H1 (cell line): ENCODE measurements around the gene GMPR2. TPM values are rescaled to one million over a fixed set of nuclear protein-coding genes. Genes with fewer than 3 reads are reported as not detected.

Experiments used
- CTCF ChIA-PET: fragments of 300-600 bp; sonication (Branson Sonifier 250); formaldehyde crosslinking; loops from one replicate; lab custom pipeline; 2021; ENCODE audit not compliant: partially characterized antibody; lab: Charles Lee
- POLR2A ChIA-PET: fragments of 300-600 bp; sonication (Branson Sonifier 250); formaldehyde crosslinking; loops from one replicate; lab custom pipeline; 2021; ENCODE audit warnings: inconsistent platforms; ENCODE audit not compliant: partially characterized antibody; lab: Charles Lee
- DNase-seq, 2 experiments: peaks; one replicate each; pipeline versions ENCODE4 v3.0.0 to v3.0.0-alpha.2; 2010 to 2022; ENCODE audit warnings: low spot score in 2 of 2, low read depth in 1 of 2, mixed read lengths in 1 of 2
- FAIRE-seq: peaks from 2 replicates; lab custom pipeline; 2011; peaks lifted over from hg19 to GRCh38; lab: Jason Lieb, UNC
- H2AFZ ChIP-seq: 2 replicates; pipeline ENCODE4 v1.8.1; 2012; ENCODE audit warnings: low read length, inconsistent platforms
- H2AK5ac ChIP-seq: 2 replicates; pipeline ENCODE4 v1.6.1; 2013; ENCODE audit warnings: low read depth, low read length
- H2BK120ac ChIP-seq: replicated peaks from 2 replicates; pipeline ENCODE3; 2013; ENCODE audit warnings: low read depth, low read length, inconsistent platforms
- H2BK12ac ChIP-seq: 2 replicates; pipeline ENCODE4 v1.6.1; 2013; ENCODE audit warnings: low read depth, low read length
- H2BK15ac ChIP-seq: 2 replicates; pipeline ENCODE4 v1.6.1; 2013; ENCODE audit warnings: low read length
- H2BK20ac ChIP-seq: 2 replicates; pipeline ENCODE4 v1.6.1; 2013; ENCODE audit warnings: low read length
- H2BK5ac ChIP-seq: 2 replicates; pipeline ENCODE4 v1.6.1; 2013; ENCODE audit warnings: low read depth, low read length
- H3K14ac ChIP-seq: 2 replicates; pipeline ENCODE4 v1.6.1; 2013; ENCODE audit warnings: inconsistent platforms; ENCODE audit not compliant: insufficient read length
- H3K18ac ChIP-seq: 2 replicates; pipeline ENCODE4 v1.6.1; 2013; ENCODE audit warnings: low read length; ENCODE audit errors: extremely low read depth
- H3K23ac ChIP-seq: 2 replicates; pipeline ENCODE4 v1.6.1; 2013; ENCODE audit warnings: inconsistent platforms; ENCODE audit not compliant: insufficient read length
- H3K23me2 ChIP-seq: 2 replicates; pipeline ENCODE4 v1.6.1; 2013; ENCODE audit warnings: low read depth, low read length
- H3K27ac ChIP-seq: 2 replicates; pipeline ENCODE4 v1.6.1; 2011; ENCODE audit warnings: low read depth, low read length, inconsistent platforms
- H3K27me3 ChIP-seq, 4 experiments: replicated peaks in 1 of 4; 1 replicate in 1 of 4; 2 replicates in 3 of 4; pipeline versions ENCODE4 v1.6.1 to v1.8.1; 2011 to 2013; ENCODE audit warnings: low read length in 3 of 4, mild to moderate bottlenecking in 3 of 4, inconsistent platforms in 2 of 4, mixed read lengths in 2 of 4, moderate library complexity in 1 of 4; ENCODE audit not compliant: control insufficient read depth in 3 of 4, insufficient read depth in 3 of 4; ENCODE audit errors: extremely low read depth in 1 of 4
- H3K36me3 ChIP-seq, 4 experiments: 2 replicates each; pipeline versions ENCODE4 v1.6.1 to v1.8.1; 2011 to 2013; ENCODE audit warnings: mild to moderate bottlenecking in 4 of 4, low read length in 3 of 4, moderate library complexity in 2 of 4, control low read depth in 1 of 4, inconsistent platforms in 1 of 4; ENCODE audit not compliant: insufficient read depth in 4 of 4, control insufficient read depth in 2 of 4
- H3K4ac ChIP-seq: replicated peaks from 2 replicates; pipeline ENCODE3; 2013; ENCODE audit warnings: low read length, low read depth, mixed read lengths, inconsistent platforms; ENCODE audit not compliant: insufficient read length
- H3K4me1 ChIP-seq, 4 experiments: replicated peaks in 1 of 4; 1 replicate in 1 of 4; 2 replicates in 3 of 4; pipeline versions ENCODE4 v1.6.1 to v1.8.1; 2011 to 2013; ENCODE audit warnings: low read length in 3 of 4, inconsistent platforms in 2 of 4, mixed read lengths in 1 of 4; ENCODE audit not compliant: insufficient read depth in 4 of 4, control insufficient read depth in 3 of 4
- H3K4me2 ChIP-seq, 2 experiments: 2 replicates each; pipeline versions ENCODE4 v1.6.1 to v1.8.1; 2011 to 2013; ENCODE audit warnings: low read depth in 2 of 2, low read length in 2 of 2, control low read depth in 1 of 2, inconsistent platforms in 1 of 2, mild to moderate bottlenecking in 1 of 2; ENCODE audit not compliant: insufficient read depth in 1 of 2
- H3K4me3 ChIP-seq, 4 experiments: fragments of 200-600, 300-600 bp in 1 of 4; sonication (generic), shearing (Covaris generic), sonication (Bioruptor Twin) in 1 of 4; 2 replicates each; pipeline versions ENCODE4 v1.5.1 to v1.8.1; 2011 to 2016; ENCODE audit warnings: low read length in 4 of 4, low read depth in 3 of 4, control low read depth in 2 of 4, inconsistent platforms in 2 of 4, mild to moderate bottlenecking in 2 of 4, mixed read lengths in 1 of 4, moderate library complexity in 1 of 4; ENCODE audit not compliant: insufficient read depth in 2 of 4; ENCODE audit errors: extremely low read depth in 1 of 4
- H3K56ac ChIP-seq: replicated peaks from 2 replicates; pipeline ENCODE3; 2013; ENCODE audit warnings: low read depth, mild to moderate bottlenecking, mixed read lengths, low read length, inconsistent platforms; ENCODE audit not compliant: insufficient read length
- H3K79me1 ChIP-seq: 2 replicates; pipeline ENCODE4 v1.6.1; 2013; ENCODE audit warnings: low read depth, low read length, control low read depth
- H3K79me2 ChIP-seq, 2 experiments: 2 replicates each; pipeline versions ENCODE4 v1.6.1 to v1.8.1; 2012 to 2013; ENCODE audit warnings: low read length in 2 of 2, mild to moderate bottlenecking in 2 of 2, inconsistent platforms in 1 of 2; ENCODE audit not compliant: insufficient read depth in 2 of 2, control insufficient read depth in 1 of 2
- H3K9ac ChIP-seq, 4 experiments: replicated peaks in 1 of 4; 1 replicate in 1 of 4; 2 replicates in 3 of 4; pipeline versions ENCODE4 v1.6.1 to v1.8.1; 2011 to 2013; ENCODE audit warnings: low read depth in 3 of 4, low read length in 3 of 4, control low read depth in 2 of 4, mild to moderate bottlenecking in 2 of 4, moderate library complexity in 2 of 4, inconsistent platforms in 1 of 4; ENCODE audit errors: extremely low read depth in 1 of 4
- H3K9me3 ChIP-seq, 2 experiments: 2 replicates each; pipeline versions ENCODE4 v1.6.1 to v1.8.1; 2012 to 2013; ENCODE audit warnings: mild to moderate bottlenecking in 2 of 2, moderate library complexity in 2 of 2, control low read depth in 1 of 2, inconsistent platforms in 1 of 2, low read depth in 1 of 2, low read length in 1 of 2, mixed read lengths in 1 of 2; ENCODE audit not compliant: insufficient read depth in 2 of 2
- H4K20me1 ChIP-seq, 2 experiments: replicated peaks in 1 of 2; 2 replicates each; pipeline versions ENCODE3 to v1.8.1; 2011 to 2013; ENCODE audit warnings: inconsistent platforms in 2 of 2, low read length in 2 of 2, mild to moderate bottlenecking in 1 of 2; ENCODE audit not compliant: insufficient read depth in 2 of 2, control insufficient read depth in 1 of 2
- H4K5ac ChIP-seq: 2 replicates; pipeline ENCODE4 v1.6.1; 2013; ENCODE audit warnings: low read length, low read depth, mixed read lengths, inconsistent platforms; ENCODE audit not compliant: insufficient read length
- H4K8ac ChIP-seq: 2 replicates; pipeline ENCODE4 v1.8.0; 2013; ENCODE audit warnings: mild to moderate bottlenecking, moderate library complexity, low read length, inconsistent platforms; ENCODE audit not compliant: insufficient read depth; ENCODE audit errors: extremely low read depth
- H4K91ac ChIP-seq: replicated peaks from 2 replicates; pipeline ENCODE3; 2013; ENCODE audit warnings: low read length, mixed read lengths, inconsistent platforms; ENCODE audit not compliant: insufficient read length
- JUN ChIP-seq: IDR thresholded peaks from 2 replicates; pipeline ENCODE4 v1.6.1; 2011; ENCODE audit warnings: low read depth, mild to moderate bottlenecking, improper control_type of control experiment, low read length
- SP1 ChIP-seq: IDR thresholded peaks from 2 replicates; pipeline ENCODE4 v1.6.1; 2011; ENCODE audit warnings: low read depth, low read length
- WGBS, 2 experiments: shearing (Covaris generic) in 1 of 2; methylation state at CpG; one replicate each; pipeline versions ENCODE4 v1.1.6 to v1.1.7; 2013 to 2015; ENCODE audit warnings: low lambda C conversion rate in 2 of 2, mixed read lengths in 2 of 2, inconsistent platforms in 1 of 2, low coverage in 1 of 2, missing lambda C conversion rate in 1 of 2; ENCODE audit not compliant: insufficient replicate concordance in 2 of 2, insufficient coverage in 1 of 2, insufficient read length in 1 of 2; ENCODE audit errors: extremely low coverage in 1 of 2, missing lambda C conversion rate in 1 of 2; 5-methylcytosine and 5-hydroxymethylcytosine counted together
- polyA plus RNA-seq, 7 experiments: library from polyadenylated mRNA; depleted of rRNA in 3 of 7; stranded (reverse) in 5 of 7; unstranded in 2 of 7; fragments of >200 nt in 5 of 7; fragments of 200-250 nt in 2 of 7; gene quantifications; 1 replicate in 5 of 7; 2 replicates in 1 of 7; 4 replicates in 1 of 7; pipeline versions ENCODE4 v1.2.1 to v1.2.3, GENCODE V29; 2011 to 2013; ENCODE audit warnings: missing spikeins in 2 of 7, mixed read lengths in 2 of 7
- total RNA-seq: library from RNA; stranded (reverse); fragmentation: NEBNext Ultra II Directional; extraction: Animal tissue kit (Norgen Biotek cat#: 25700); gene quantifications from 2 replicates; pipeline ENCODE4 v1.2.1, GENCODE V29; 2021
- TF ChIP-seq, protein P1 (sequence below), 3 experiments: IDR thresholded peaks; 1 replicate in 2 of 3; 2 replicates in 1 of 3; pipeline versions ENCODE4 v1.5.1 to v1.6.1; 2011; ENCODE audit warnings: low read length in 3 of 3, mild to moderate bottlenecking in 3 of 3, inconsistent platforms in 2 of 3, low read depth in 1 of 3, moderate library complexity in 1 of 3; ENCODE audit not compliant: insufficient read depth in 1 of 3; ENCODE audit errors: control extremely low read depth in 1 of 3

The GMPR2 gene
- total and polyA plus RNA-seq, 2 of the 8 experiments (the other 6 are each of a cell fraction or from before 2014, with no cell fraction given): 61.6 to 85.3 TPM

DNA sequence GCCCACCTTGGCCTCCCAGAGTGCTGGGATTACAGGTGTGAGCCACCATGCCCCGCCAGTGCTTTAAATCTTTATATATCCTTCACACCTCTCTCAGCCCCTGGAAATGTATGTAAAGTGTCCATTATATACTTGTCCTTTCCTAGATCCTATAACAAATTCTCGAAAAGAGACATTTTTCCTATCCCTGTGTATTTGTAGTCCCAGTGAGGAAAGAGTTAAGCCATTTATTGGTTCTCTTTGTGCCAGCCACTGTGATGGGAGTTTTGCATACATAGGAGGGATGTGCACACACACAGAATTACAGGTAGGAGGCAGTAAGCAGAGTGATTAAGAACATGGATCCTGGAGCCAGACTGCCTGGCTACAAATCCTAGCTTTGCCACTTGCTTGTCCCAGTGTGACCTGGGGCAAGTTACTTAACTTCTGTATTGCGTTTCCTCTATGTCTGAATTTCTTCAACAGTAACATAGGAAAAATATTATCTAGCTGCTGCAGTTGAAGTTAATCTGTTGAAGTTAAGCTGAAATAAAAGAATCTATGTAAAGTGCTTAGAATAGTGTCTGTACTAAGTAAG is 40.8 kb downstream of the GMPR2 start:
- Histone ChIP-seq H3K14ac (no peak overlapping the region), H3K4me3 (no peak overlapping the region), H2BK120ac (no peak overlapping the region), H3K27ac (no peak overlapping the region), H3K79me2 (no peaks in the 10 kb centered on the region), H3K9ac (no peak overlapping the region; a peak in 1 of 7 replicates), H3K23me2 (peaks cover 4% of the 10 kb centered on the region), H2BK20ac (no peak overlapping the region), H4K91ac (no peak overlapping the region), H2AK5ac (no peak overlapping the region), H4K8ac (no peak overlapping the region), H3K4me2 (no peak overlapping the region), H3K79me1 (no peaks in the 10 kb centered on the region), H2BK15ac (no peak overlapping the region), H2BK12ac (no peak overlapping the region), H3K4ac (no peak overlapping the region), H4K20me1 (no peaks in the 10 kb centered on the region), H3K4me1 (peaks cover 0 to 4% (median 2%) of the 10 kb centered on the region in 4 experiments; a peak in 3 of 7 replicates), H3K36me3 (no peaks in the 10 kb centered on the region; a peak in 1 of 8 replicates), H3K9me3 (no peaks in the 10 kb centered on the region), H2BK5ac (no peak overlapping the region), H3K27me3 (no peaks in the 10 kb centered on the region; a peak in 1 of 7 replicates), H3K56ac (no peak overlapping the region), H4K5ac (no peak overlapping the region), H3K23ac (no peak overlapping the region), H2AFZ (no peak overlapping the region), H3K18ac (no peak overlapping the region)
- ChIA-PET POLR2A (interaction anchor here (0.7 to 2.6 kb wide), 7 partner anchors 19 to 99 kb away, joined by 3 to 7 read pairs (median 3); partner anchors contain the start of genes DHRS1 and NOP9), CTCF (interaction anchor here (0.8 to 8.6 kb wide), 12 partner anchors 9 to 38 kb away, joined by 3 to 94 read pairs (median 4); partner anchors contain the start of genes DHRS1 and NOP9)
- DNase-seq (no peak), FAIRE-seq (no peak)
- WGBS, 2 experiments: 90% methylated on average over 3 of the region's 3 CpGs; no CpG with 5 or more reads in 1 of the 2 experiments
- TF ChIP-seq SP1: no peak
- TF ChIP-seq, protein P1, sequence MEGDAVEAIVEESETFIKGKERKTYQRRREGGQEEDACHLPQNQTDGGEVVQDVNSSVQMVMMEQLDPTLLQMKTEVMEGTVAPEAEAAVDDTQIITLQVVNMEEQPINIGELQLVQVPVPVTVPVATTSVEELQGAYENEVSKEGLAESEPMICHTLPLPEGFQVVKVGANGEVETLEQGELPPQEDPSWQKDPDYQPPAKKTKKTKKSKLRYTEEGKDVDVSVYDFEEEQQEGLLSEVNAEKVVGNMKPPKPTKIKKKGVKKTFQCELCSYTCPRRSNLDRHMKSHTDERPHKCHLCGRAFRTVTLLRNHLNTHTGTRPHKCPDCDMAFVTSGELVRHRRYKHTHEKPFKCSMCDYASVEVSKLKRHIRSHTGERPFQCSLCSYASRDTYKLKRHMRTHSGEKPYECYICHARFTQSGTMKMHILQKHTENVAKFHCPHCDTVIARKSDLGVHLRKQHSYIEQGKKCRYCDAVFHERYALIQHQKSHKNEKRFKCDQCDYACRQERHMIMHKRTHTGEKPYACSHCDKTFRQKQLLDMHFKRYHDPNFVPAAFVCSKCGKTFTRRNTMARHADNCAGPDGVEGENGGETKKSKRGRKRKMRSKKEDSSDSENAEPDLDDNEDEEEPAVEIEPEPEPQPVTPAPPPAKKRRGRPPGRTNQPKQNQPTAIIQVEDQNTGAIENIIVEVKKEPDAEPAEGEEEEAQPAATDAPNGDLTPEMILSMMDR (IDR thresholded peaks at IDR 0.05; ENCODE audit: control extremely low read depth in 1 of 3, insufficient read depth in 1 of 3, low read depth in 1 of 3, low read length in 3 of 3): peak in 1 of 3 experiments; percentile 24; a peak in 2 of 4 replicates
- TF ChIP-seq JUN: no peak
